Measurements from ENCODE around the gene TBC1D26. TPM values are rescaled to one million over a fixed set of nuclear protein-coding genes. Genes with fewer than 3 reads are reported as not detected.
"Not testable (repeated sequence)": the region's sequence is repeated elsewhere in the genome, so short reads cannot be mapped to it uniquely, and the experiment has no call there.

TBC1D26 gene
- total RNA-seq, 6 donors from 2014 or later = 0.11 to 5.7 TPM; not detected in 4

DNA sequence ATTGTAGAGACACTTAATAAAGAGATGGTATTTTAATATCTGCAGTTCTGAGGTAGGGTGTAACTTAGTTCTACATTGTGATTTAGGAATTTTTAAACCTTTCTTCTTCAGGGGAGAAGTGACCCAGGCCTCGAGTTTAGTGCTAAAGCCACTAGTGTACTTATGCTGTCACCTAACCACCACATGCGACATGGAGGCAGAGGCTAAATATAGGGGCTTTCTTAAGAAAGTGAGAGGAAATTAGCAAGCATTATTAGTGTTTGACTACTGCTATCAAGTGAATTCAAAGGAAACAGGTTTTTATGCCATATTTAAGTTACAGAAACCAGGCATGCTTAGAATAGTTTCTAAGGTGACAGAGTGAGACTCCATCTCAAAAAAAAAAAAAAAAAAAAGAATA is 56.3 kb downstream of the TBC1D26 start:
- H3K9me3 ChIP-seq; H3K4me3 ChIP-seq; DNase-seq; H3K27me3 ChIP-seq; H3K36me3 ChIP-seq; ATAC-seq (ENCODE audit: low FRiP score in 2 of 2); H3K27ac ChIP-seq: not testable (repeated sequence)
- no CpG with 5 or more reads among the region's 2 CpGs for WGBS, 2 donors
- H3K4me1 ChIP-seq = peaks cover 0 to 16% (median 6%) of the 10 kb centered on the region in 4 donors

Small RNA genes within 50 kb of the gene (small RNA-seq; reads per million reads assigned to genes)
- gene AC015922.1 (0 to 0.29 (median 0.12) reads per million in 4 donors), gene RNA5SP436 (0 reads per million in 4 donors)

Other genes starting within 250 kb of the TBC1D26 start
- 10 to 100 TPM; 15.3 to 54.0 (median 17.4) TPM for gene TVP23C, start 168.8 kb upstream of the TBC1D26 start, total RNA-seq
- gene FBXW10B, start 112.6 kb upstream of the TBC1D26 start, total RNA-seq = 10 to 100 TPM in 1 of 6 donors, 1 to 10 TPM in 4, under 1 TPM in 1; 0.34 to 11.1 (median 2.7) TPM
- gene TRIM16, start 48.0 kb upstream of the TBC1D26 start, total RNA-seq = 10 to 100 TPM; 15.7 to 63.2 (median 27.5) TPM
- 10 to 100 TPM; 10.0 to 23.5 (median 14.7) TPM for gene ZNF286A, start 32.5 kb upstream of the TBC1D26 start, total RNA-seq
- gene ADORA2B, start 212.8 kb downstream of the TBC1D26 start, total RNA-seq = 10 to 100 TPM in 3 of 6 donors, 1 to 10 TPM in 3; 4.2 to 18.8 (median 9.4) TPM